Skeletal muscle tissue (tissue), 4 donors: ENCODE measurements around the gene ARHGAP29. TPM values are rescaled to one million over a fixed set of nuclear protein-coding genes. Genes with fewer than 3 reads are reported as not detected.

Source experiments
- H3K27ac ChIP-seq: one replicate; pipeline ENCODE4 v1.7.0; 2013; ENCODE audit warnings: mild to moderate bottlenecking, low read depth, low read length, inconsistent platforms
- H3K27me3 ChIP-seq, 3 donors: one replicate each; pipeline ENCODE4 v1.7.0; 2013; ENCODE audit warnings: low read length in 3 of 3; ENCODE audit not compliant: control insufficient read depth in 3 of 3, insufficient read depth in 3 of 3
- H3K36me3 ChIP-seq, 3 donors: one replicate each; pipeline ENCODE4 v1.7.0; 2013; ENCODE audit warnings: low read length in 3 of 3; ENCODE audit not compliant: control insufficient read depth in 3 of 3, insufficient read depth in 3 of 3
- H3K4me1 ChIP-seq, 3 donors: one replicate each; pipeline ENCODE4 v1.7.0; 2013; ENCODE audit warnings: low read length in 3 of 3, mild to moderate bottlenecking in 3 of 3; ENCODE audit not compliant: control insufficient read depth in 3 of 3, insufficient read depth in 3 of 3
- H3K4me3 ChIP-seq, 3 donors: one replicate each; pipeline ENCODE4 v1.7.0; 2013; ENCODE audit warnings: low read length in 3 of 3
- H3K9ac ChIP-seq, 3 donors: one replicate each; pipeline ENCODE4 v1.7.0; 2013; ENCODE audit warnings: low read length in 3 of 3, mild to moderate bottlenecking in 3 of 3, moderate library complexity in 2 of 3, low read depth in 1 of 3
- H3K9me3 ChIP-seq, 3 donors: one replicate each; pipeline ENCODE4 v1.7.0; 2013; ENCODE audit warnings: low read length in 3 of 3; ENCODE audit not compliant: control insufficient read depth in 3 of 3
- total RNA-seq: library from RNA; depleted of rRNA; stranded (reverse); fragments of >200 nt; gene quantifications from one replicate; pipeline ENCODE4 v1.2.3, GENCODE V29; 2014
- donor health status: Osteomylitis.

Gene ARHGAP29
- total RNA-seq, 1 donor from 2014 or later: 39.1 TPM

DNA sequence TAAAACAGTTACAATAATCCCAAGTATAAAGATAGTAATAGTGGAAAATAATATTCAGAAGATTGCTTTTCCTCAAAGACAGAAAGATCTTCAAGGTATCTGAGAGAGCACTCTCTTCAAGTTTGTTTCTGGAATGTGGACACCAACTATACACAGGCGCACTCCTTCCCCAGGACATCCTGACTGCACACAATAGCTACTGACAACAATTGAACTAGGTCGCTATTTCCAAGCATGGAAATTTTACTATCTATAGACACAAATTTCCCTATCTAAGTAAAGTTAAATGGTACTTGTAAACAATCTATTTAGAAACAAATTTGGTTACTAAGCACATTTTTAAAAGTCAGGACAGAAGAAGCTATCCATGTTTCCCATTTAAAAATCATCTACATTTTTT lies 19.1 kb downstream of the ARHGAP29 start:
- H3K9ac ChIP-seq: no peak overlapping the region
- H3K9me3 ChIP-seq: no peaks in the 10 kb centered on the region
- H3K36me3 ChIP-seq: peaks cover 0 to 7% (median 6%) of the 10 kb centered on the region in 3 donors
- H3K27ac ChIP-seq: peak overlapping the region; percentile 28
- peaks cover 6 to 8% (median 6%) of the 10 kb centered on the region in 3 donors for H3K4me1 ChIP-seq
- no peaks in the 10 kb centered on the region for H3K27me3 ChIP-seq
- H3K4me3 ChIP-seq: no peak overlapping the region

DNA sequence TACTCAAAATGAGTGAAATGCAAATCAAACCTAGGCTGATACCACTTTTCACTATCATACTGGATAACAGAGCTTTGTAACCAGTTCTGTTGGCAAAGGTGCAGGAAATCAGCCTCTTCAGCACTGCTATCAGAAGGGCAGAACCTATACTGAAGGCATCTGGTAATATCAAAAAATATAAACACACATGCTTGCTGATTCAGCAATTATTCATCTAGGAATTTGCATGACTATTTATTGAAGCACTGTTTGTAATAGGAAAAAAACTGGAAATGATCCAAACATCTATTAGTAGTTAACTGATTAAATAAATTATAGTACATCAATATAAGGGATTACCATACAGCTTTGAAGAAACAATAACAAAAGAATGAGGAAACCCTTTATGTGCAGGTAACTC lies 21.4 kb downstream of the ARHGAP29 start:
- Histone ChIP-seq H3K36me3 (peaks cover 0 to 7% (median 6%) of the 10 kb centered on the region in 3 donors), H3K4me1 (peaks cover 6 to 8% (median 6%) of the 10 kb centered on the region in 3 donors), H3K9ac (no peak overlapping the region), H3K9me3 (no peaks in the 10 kb centered on the region), H3K4me3 (no peak overlapping the region), H3K27ac (no peak overlapping the region), H3K27me3 (no peaks in the 10 kb centered on the region)

DNA sequence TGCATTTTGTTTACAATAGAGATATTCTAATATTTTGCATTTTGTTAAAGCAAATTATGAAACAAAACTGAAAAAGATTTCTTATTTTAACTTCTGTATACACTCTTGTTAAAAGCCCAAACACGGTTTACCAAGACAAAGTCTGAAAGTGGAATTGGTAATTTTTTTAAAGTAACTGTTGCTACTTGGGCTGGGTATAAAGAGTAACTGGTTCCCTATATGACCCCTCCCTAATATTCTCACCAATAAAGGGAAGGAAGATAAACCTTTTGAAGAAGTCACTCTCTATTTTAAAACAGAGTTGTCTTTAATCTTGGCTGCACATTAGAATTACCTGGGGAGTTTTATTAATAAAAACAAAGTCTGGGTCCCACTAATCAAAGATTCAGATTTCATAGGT lies 27.4 kb downstream of the ARHGAP29 start:
- H3K9ac ChIP-seq: no peak overlapping the region
- peaks cover 0 to 10% (median 10%) of the 10 kb centered on the region in 3 donors for H3K36me3 ChIP-seq

DNA sequence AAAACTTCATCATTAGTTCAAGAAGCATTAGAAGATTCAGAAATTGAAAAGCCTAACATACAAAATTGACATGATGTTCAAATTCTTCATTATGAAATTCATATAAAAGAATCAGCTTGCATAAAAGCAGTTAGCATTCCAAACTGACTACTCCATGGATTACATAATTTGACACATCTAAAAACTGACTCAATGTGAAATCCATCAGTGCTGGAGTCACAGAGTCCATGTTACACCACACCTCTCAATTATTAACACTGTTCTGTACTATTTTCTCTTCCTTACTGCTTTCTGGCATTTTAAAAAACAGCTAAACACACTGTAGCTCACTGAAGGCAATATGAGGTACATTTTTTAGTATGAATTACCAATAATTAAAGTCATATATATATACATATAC lies 28.0 kb downstream of the ARHGAP29 start:
- H3K4me1 ChIP-seq: peaks cover 0 to 2% (median 0%) of the 10 kb centered on the region in 3 donors
- no peaks in the 10 kb centered on the region for H3K27me3 ChIP-seq
- no peak overlapping the region for H3K4me3 ChIP-seq
- H3K36me3 ChIP-seq: peaks cover 0 to 13% (median 13%) of the 10 kb centered on the region in 3 donors
- H3K9ac ChIP-seq: no peak overlapping the region
- no peaks in the 10 kb centered on the region for H3K9me3 ChIP-seq
- no peak overlapping the region for H3K27ac ChIP-seq

More for the DNA sequence above, 27.4 kb downstream of the ARHGAP29 start:
- peaks cover 0 to 2% (median 0%) of the 10 kb centered on the region in 3 donors for H3K4me1 ChIP-seq
- no peak overlapping the region for H3K4me3 ChIP-seq
- H3K27me3 ChIP-seq: no peaks in the 10 kb centered on the region
- no peak overlapping the region for H3K27ac ChIP-seq
- H3K9me3 ChIP-seq: no peaks in the 10 kb centered on the region

DNA sequence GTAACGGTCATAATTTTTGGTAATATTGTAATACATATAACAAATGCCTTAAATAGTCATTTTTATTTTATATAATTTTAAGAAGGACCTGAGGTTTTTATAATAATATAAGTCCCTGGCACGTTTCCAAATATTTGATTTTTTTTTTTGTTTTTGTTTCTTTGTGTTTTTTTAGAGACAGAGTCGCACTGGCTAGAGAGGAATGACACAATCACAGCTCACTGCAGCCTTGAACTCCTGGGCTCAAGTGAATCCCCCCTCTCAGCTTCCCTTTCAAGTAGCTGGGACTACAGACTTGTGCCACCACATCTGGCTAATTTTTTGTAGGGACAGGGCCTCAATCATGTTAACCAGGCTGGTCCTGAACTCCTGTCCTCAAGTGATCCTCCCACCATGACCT lies 29.7 kb downstream of the ARHGAP29 start:
- no peaks in the 10 kb centered on the region for H3K9me3 ChIP-seq
- no peak overlapping the region for H3K27ac ChIP-seq
- H3K36me3 ChIP-seq: peaks cover 9 to 22% (median 20%) of the 10 kb centered on the region in 3 donors
- no peaks in the 10 kb centered on the region for H3K27me3 ChIP-seq
- peaks cover 0 to 2% (median 0%) of the 10 kb centered on the region in 3 donors for H3K4me1 ChIP-seq
- H3K9ac ChIP-seq: no peak overlapping the region
- no peak overlapping the region for H3K4me3 ChIP-seq

DNA sequence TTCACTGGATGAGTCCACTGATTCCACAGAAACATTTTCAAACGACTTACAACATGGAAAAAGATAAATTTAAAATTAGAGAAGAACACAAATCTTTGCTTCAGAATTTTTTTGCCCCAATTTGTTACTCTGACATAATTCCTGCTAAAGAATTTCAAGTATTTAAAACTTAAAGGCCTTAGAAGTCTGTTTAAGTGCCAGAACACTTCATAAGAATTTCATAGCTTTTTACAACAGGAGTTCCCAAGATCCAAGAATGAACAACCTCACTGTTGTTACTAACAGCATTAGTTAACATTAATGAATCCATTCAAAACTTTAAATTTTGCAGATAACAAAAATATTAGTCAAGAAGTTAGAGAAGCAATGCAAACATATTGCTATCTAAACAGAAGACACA lies 31.7 kb downstream of the ARHGAP29 start:
- H3K9ac ChIP-seq: no peak overlapping the region
- H3K27me3 ChIP-seq: no peaks in the 10 kb centered on the region
- H3K4me1 ChIP-seq: peaks cover 0 to 2% (median 0%) of the 10 kb centered on the region in 3 donors
- no peaks in the 10 kb centered on the region for H3K9me3 ChIP-seq
- H3K27ac ChIP-seq: no peak overlapping the region
- peaks cover 15 to 37% (median 36%) of the 10 kb centered on the region in 3 donors for H3K36me3 ChIP-seq
- H3K4me3 ChIP-seq: no peak overlapping the region

DNA sequence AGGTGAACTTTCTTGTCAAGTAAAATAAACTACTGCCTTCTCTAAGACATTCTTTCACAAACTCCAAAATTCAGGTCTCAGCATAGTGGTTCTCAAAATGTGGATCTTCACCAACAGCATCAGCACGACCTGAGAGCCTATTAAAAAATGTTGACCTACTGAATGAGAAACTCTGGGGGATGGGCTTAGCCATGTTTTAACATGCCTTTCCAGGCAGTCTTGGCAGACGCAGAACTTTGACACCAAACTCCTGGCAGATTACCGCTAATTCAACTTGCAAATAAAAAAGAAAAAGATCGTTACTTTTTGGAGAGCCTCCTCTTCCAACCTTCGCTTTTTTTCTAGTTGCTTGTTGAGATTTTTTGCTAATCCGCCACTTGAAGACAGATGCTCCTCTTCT lies 35.1 kb downstream of the ARHGAP29 start:
- Histone ChIP-seq H3K36me3 (peaks cover 15 to 39% (median 31%) of the 10 kb centered on the region in 3 donors), H3K9me3 (no peaks in the 10 kb centered on the region), H3K27ac (no peak overlapping the region), H3K9ac (no peak overlapping the region), H3K4me1 (no peaks in the 10 kb centered on the region), H3K4me3 (no peak overlapping the region), H3K27me3 (no peaks in the 10 kb centered on the region)

DNA sequence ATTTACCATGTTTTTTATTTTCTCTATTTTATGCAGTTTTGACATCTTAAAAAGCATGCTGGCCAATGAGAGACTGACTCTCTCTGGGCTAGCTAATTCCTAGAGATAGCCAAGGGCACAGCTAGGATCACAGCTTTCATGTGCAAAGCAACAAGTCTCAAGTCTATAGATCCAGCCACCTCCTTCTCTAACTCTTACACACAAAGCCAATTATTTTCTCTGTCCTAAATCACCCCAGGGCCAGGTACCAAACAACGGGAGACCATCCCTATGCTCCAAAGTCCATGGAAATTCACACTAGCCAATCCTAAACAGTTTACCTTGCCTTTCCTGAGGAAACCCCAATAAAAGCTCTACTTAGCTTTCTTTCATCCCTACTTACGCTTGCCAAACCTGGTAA lies 38.0 kb downstream of the ARHGAP29 start:
- no peaks in the 10 kb centered on the region for H3K9me3 ChIP-seq
- H3K27me3 ChIP-seq: no peaks in the 10 kb centered on the region
- no peak overlapping the region for H3K9ac ChIP-seq
- no peak overlapping the region for H3K4me3 ChIP-seq
- H3K4me1 ChIP-seq: no peaks in the 10 kb centered on the region
- H3K27ac ChIP-seq: no peak overlapping the region
- H3K36me3 ChIP-seq: peaks cover 15 to 26% (median 22%) of the 10 kb centered on the region in 3 donors

DNA sequence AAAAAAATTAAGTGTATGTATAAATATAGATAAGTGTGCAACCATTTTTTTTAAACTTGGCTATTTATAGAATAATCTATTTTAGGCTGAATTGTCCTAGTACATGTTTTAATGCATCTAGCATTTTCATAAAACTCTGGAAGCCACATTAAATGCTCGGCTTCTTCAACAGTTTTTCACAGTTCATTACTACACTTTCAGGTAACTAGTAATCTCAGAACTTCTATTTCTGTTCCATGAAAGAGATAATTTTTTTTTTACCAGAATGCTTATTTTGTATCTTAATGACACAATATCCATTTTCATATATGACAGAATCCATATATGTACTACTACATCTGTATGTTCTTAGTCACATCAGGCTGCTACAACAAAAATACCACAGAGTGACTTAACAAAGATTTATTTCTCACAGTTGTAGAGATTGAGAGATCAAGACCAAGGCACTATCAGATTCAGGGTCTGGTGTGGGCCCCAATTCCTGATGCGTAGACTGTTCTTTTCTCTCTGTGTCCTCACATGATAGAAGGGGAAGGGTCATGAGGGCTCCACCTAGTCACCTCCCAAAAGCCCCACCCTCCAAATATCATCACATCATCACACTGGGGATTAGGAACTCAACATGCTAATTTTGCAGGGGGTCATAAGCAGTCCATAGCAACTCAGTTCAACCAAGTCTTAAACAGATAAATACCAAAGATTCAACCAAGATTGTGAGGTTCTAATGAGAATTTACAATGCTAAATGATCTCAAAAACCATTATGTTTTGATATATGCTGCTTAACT lies 43.1 kb downstream of the ARHGAP29 start:
- H3K4me1 ChIP-seq: peaks cover 0 to 7% (median 5%) of the 10 kb centered on the region in 3 donors
- H3K27ac ChIP-seq: no peak overlapping the region
- no peak overlapping the region for H3K4me3 ChIP-seq
- no peaks in the 10 kb centered on the region for H3K9me3 ChIP-seq
- H3K36me3 ChIP-seq: peaks cover 0 to 5% (median 4%) of the 10 kb centered on the region in 3 donors
- no peak overlapping the region for H3K9ac ChIP-seq
- H3K27me3 ChIP-seq: no peaks in the 10 kb centered on the region

DNA sequence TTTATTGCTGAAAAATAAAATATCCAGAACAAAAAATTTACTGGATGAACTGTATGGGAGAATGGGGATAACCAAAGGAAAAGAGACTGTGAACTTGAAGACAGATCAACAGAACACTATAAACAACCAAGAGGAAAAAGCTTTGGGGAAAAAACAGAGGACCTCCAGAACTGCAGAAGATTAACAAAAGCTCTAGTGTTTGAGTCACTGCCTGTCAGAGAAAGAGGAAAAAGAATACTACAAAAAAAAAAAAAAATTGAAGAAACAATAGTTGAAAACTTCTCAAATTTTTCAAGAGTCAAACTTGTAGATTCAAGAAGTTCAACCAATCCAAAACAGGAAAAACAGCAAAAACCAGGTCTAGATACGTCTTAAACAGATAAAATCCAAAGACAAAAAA lies 44.3 kb downstream of the ARHGAP29 start:
- peaks cover 0 to 11% (median 4%) of the 10 kb centered on the region in 3 donors for H3K36me3 ChIP-seq
- H3K4me1 ChIP-seq: peaks cover 0 to 7% (median 5%) of the 10 kb centered on the region in 3 donors
- H3K9ac ChIP-seq: no peak overlapping the region
- no peak overlapping the region for H3K4me3 ChIP-seq
- H3K27me3 ChIP-seq: no peaks in the 10 kb centered on the region
- H3K9me3 ChIP-seq: no peaks in the 10 kb centered on the region
- H3K27ac ChIP-seq: no peak overlapping the region
